Middle frontal gyrus (tissue), 1 donor: ENCODE data around the gene ANKRD2.

Experiments
- DNase-seq: peaks from one replicate; pipeline ENCODE4 v3.0.0-alpha.2; 2015; ENCODE audit warnings: low spot score; ENCODE audit errors: extremely low spot score

The ANKRD2 gene

DNA sequence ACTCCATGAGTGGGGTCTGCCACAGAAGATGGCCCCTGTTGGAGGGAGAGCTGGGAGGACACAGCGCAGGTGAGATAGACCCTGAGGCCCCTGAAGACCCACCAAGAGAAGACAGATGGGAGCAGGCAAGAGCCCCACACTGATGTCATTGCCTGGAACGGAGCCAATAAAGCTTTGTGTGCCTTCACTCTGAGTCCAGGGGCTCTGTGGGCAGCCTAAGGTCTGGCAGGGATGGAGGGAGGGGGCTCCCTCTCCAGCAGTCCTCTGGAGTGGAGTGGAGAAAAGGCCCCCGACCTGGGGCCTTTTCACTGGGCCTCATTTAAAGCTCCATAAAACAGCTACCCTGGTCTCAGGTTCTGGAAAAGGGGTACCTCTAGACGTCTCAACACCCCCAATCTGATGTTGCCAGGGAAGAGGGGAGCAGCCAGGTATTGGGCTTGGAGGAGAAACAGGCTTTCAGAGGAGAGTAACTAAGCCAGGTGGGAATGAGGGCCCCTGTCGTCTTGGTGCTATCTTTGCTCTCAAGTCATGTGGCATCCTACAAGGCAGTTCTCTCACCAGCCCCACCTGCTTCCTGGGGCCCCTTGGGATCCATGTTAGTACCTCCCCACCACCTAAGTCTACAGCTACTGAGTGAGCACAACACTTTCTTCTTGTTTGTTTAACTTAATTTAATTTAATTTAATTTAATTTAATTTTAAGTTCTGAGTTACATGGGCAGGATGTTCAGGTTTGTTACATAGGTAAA, 18.3 kb downstream of the ANKRD2 start:
- no peak for DNase-seq

DNA sequence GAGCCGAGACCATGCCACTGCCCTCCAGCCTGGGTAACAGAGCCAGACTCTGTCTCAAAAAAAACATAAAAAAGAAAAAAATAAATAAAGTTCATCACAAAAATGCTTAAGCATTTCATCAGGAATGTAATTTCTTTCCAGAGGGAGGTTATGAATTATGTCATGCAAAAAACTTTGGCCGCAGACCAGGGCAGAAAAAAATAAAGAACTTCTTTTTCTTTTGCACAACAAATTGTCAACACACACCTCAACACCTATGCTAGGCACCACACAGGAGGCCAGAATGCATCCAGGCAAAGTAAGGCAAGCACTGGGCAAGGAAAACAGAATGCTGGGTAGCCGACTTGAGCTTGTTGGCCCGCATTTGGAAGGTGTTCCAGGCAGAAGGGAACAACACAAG, 20.8 kb downstream of the ANKRD2 start:
- DNase-seq, result no peak

DNA sequence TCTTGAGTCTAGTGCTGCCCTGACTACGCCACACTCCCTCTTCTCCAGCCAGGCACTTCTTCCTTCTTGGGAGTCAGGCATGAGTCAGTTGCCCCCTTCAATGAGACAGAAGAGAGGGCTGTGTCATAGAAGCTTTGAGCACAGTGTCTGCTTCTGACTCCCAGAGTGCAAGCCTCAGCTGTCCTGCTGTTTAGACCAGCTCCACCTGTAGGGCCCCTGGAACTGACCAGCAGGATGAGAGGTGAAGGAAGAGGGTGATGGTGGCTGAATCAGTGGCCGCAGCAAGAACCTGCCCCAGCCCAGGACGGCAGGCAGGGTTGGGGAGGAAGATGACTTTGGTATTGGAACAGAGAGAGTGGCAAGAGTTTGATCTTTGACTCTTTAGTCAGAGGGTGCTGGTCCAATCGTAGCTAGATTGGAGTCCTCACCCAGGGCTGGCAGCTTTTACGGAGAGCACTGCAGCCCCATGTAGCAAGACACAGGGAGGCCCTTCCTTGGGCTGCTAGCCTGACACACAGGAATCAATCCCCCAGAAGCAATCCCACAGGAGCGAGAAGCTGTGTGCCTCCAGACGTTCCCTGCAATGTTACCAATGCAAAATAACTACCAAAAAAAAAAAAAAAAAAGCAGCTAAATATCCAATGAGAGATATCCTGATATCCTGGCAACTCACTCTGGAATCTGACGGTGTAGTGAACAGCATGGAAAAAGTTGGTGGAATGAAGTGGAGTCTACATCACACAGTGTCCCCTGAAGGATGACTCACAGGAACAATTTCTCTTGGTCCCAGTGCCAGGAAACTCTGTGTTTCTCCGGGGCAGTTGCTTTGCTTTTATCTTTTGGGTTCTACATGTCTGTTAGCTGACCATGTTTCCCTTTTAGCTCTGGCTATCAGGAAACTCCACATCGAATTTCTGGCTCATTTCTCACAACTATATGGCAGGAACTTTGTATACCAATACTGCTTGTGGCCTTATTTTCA, 23.8 kb downstream of the ANKRD2 start:
- DNase-seq, result no peak

DNA sequence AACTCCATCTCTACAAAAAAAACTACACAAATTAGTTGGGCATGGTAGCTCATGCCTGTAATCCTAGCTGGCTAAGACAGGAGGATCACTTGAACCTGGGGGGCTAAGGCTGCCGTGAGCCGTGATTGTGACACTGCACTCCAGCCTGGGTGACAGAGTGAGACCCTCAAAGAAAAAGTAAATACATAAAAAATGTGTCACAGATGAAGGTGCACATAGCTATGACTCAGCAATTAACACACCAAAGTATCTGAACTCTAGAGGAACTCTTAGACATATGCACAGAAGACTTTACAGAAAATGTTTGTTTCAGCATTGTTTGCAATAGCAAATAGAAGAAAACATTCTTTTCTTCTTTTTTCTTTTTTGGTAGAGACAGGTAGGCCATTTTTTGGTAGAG, 25.2 kb downstream of the ANKRD2 start:
- DNase-seq, result no peak

DNA sequence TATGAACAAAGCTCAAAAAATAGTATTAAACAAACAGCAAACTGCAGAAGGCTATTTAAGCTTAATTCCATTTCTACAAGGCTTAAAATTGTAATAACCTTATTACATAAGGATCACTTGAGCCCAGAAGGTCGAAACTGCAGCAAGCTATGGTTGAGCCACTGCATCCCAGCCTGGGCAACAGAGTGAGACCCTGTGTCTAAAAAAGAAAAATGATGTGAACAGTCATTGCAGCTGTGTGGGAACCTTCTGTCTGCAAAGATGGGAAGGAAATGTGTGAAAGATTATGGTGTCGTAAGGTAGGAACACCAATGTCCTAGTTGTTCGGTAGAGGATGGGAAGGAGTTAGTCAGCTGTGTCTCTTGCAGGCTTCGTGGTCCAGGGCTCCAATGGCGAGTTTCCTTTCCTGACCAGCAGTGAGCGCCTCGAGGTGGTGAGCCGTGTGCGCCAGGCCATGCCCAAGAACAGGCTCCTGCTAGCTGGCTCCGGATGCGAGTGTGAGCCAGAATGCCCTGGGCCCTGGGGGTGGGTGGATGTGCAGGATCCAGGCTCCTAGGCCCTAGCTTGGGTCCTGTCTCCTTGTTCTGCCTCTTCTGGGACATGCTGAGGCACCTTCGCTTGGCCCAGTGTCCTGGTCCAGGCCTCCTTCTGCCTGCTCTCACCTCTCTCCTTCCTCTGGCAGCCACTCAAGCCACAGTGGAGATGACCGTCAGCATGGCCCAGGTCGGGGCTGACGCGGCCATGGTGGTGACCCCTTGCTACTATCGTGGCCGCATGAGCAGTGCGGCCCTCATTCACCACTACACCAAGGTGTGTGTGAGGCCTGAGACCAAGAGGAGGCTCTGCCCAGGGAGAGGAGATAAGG, 26.1 kb downstream of the ANKRD2 start:
- DNase-seq, result no peak

DNA sequence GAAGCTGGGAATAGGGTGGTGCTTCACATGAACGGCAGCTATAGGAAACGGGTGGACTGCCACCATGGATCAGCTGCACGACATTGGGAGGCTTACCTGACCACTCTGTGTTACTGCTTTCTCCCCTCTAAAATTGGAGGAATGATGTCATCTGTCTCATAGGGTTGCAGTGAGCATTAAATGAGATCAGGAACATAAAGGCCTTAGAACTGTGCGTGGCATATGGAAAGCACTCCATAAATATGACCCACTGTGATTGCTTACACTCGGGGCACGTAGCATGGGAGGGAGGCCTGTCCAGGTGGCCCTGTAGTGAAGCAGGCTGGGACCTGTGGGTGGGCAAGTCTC, 26.7 kb downstream of the ANKRD2 start:
- DNase-seq, result no peak

DNA sequence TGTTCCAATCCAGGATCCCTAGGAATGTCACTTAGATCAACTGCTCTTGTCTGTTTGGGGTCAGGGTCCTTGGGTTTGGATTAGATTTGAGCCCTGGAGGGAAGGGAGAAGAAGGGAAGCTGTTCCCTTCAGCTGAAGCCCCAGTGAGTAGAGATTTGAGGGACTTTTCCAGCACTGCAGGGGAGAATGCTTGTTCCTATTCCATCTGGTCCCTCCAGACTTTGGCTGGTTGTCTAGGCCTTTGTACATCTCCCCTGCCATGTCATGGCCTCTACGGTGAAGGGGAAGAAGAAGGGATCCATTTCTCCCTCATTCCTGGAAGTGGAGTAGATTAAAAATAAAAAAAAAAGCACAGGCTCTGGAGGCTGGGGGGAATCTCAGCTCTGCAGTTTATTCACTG, 28.0 kb downstream of the ANKRD2 start:
- no peak for DNase-seq

DNA sequence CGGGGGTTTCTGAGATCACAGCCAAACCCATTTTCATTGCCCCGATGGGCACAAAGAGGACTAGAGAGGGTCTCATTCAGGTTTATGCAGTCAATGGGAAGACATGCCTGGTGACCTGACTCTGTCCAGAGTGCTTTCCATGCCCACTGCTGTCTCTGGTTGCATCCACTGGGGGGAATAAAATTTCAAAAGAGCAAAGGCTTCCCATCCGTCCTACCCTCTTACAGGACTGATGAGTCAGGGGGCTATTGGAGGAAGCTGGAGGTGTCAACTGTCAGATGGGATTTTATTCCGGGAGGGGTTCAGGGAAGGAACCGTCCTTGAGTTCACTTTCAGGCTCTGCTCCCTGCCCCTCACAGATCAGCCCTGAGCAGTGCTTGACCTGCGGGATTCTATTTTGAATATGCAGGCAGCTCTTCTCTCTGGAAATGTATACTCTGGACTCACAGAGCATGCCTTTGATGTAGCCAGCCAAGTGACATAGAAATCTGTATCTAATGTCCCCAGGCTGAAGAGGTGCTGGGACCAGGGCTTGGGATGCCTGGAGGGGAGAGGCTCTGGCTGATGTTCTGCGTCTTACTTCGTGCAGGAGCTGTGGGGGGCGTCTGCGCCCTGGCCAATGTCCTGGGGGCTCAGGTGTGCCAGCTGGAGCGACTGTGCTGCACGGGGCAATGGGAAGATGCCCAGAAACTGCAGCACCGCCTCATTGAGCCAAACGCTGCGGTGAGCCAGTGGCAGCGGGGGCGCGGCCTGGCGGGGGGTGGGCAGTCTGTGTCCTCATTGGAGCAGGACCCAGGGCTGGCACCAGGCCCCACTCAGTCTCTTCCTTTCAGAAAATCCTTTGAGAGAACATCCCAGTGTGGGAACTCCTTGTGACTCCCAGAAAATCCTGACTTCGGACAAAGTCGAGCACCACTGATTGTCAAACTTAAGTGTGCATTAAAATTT, 29.0 kb downstream of the ANKRD2 start:
- no peak for DNase-seq

DNA sequence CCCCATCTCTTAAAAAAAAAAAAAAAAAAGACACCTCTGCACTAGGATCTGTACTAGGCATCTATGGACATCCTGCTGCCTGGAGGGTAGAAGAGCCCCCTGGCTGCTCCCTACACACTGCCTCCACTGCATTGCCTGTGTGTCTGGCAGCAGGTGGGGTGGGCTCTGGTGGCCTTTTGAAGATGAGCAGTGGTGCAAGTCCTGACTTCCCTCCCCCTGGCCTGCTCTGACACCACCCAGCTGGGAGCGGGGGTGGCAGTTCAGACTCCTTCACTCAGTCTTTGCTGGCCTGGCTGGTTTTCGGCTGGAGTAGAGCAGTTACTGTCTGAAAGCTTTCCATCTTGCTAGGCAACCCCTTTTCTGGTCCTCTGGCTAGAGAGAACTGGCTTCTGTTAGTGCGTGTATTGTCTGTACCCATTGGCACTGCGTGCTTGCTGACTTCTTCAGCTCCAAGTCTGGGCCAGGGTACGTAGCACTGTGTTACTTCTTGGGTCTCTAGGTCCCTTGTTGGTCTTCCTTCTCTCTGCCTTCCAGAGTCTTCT, 34.6 kb downstream of the ANKRD2 start:
- no peak for DNase-seq

DNA sequence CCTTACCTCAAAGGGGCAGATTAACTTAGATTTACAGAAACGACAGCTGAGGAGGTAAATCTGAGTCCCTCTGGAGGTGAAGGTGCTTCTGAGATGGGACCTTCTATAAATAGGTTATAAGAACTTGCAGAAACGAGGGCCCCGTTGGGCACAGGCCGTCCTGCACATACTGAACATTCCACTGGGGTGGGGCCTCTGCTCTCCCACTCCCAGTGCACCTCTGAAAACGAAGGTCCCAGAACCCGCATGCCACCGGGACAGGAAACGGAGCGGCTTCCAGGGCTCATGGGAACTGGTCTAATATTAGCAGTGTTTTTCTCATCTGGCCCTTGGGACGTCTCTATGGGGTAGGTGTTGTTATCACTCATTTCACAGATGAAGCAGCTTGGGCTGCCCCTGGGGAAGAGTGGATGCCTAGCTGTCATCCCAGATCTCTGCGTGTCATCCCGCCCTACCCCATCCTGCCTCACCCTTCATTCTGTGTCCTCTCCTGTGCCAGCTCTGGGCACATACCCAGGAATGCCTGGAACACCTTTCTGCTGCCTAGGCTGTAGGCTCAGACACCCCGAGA, 36.5 kb downstream of the ANKRD2 start:
- DNase-seq, result no peak

DNA sequence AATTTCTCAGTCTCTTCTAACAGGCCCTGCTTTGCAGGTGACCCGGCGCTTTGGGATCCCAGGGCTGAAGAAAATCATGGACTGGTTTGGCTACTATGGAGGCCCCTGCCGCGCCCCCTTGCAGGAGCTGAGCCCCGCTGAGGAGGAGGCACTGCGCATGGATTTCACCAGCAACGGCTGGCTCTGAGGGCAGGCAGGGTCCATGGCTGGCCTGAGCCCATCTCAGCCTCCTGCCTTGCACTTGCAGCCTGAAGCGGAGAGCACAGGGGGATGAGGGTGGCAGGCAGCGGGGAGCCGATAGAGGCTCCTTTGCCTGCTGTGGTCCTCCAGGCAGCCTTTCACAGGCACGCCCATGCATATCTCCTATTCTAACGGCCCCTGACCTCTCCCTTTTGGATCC, 38.9 kb downstream of the ANKRD2 start:
- DNase-seq, result no peak

DNA sequence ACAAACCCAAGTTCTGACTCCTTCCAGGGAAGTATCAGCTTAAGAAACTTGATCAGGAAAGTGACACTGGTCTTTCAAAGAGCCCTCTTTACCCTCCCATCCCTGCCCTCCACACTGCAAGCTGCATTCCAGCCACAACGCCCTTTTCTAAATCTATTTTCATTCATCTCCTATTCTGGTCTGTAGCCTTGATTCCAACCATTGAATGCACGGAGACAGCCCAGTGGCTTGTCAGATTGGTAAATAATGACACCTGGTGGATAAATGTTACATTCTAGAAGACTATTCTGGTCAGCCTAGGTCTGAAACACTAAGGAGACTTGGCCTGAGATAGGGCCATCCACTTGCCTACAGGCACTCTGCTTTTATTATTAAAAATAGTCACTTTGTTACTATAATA, 39.8 kb downstream of the ANKRD2 start:
- DNase-seq, result no peak

DNA sequence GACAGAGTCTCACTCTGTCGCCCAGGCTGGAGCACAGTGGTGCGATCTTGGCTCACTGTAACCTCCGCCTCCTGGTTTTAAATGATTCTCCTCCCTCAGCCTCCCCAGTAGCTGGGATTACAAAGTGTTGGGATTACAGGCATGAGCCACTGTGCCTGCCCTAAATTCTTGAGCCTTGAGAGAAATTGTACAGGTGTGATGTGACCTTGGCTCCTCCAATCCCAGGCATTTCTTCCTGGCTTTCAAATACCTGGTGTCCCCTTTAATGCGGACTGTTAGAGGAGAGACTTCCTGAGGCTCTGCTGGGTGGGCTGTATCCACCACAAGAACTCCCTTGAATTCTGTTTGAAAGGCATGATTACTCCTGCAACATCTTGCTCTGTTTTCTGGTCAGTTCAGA, 45.7 kb downstream of the ANKRD2 start:
- DNase-seq, result no peak

DNA sequence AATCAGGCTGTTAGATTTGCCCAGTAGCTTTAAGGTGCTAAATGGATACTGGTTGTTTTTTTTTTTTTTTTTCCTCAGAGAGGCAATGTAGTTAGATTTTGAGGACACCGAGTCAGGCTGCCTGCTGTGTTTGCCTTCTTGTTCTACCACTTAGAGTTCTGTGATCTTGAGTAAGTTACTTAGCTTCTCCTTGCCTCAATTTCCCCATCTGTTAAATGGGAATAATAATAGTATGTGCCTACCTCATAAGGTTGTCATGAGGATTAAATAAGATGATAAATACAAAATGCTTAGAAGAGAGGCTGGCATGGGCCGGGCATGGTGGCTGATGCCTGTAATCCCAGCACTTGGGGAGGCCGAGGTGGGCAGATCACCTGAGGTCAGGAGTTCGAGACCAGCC, 46.2 kb downstream of the ANKRD2 start:
- DNase-seq, result no peak

DNA sequence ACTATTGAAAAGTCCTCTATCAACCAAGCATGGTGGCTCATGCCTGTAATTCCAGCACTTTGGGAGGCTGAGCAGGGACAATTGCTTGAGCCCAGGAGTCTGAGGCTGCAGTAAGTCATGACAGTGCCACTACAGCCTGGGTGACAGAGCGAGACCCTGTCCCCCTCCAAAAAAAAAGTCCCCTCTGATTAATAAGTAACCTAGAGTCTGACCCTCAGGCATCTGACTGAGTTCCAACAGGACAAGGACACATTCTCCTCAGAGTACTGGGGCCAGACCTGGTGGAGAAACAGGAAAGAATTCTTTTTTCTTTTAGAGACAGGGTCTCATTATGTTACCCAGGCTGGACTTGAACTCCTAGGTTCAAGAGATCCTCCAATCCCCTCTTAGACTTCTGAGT, 50.7 kb downstream of the ANKRD2 start:
- DNase-seq, result no peak

DNA sequence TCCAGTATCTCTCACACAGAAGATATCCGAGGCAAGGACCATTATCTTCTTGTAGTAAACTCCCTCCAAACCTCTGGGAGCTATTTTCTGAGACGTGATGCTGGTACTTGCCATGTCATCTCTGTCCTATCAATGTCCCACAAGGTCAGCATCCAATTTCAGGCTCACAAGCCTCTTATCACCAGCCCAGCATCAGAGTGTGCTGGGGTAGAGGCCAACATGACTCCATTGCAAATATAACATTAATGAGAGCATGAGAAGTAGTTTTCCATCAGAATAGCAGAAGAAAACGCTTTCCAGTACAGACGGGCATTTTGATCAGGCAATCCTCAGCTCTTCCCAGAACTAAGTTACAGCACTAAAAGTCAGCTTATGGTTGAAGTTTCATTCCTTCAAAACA, 55.2 kb downstream of the ANKRD2 start:
- DNase-seq, result no peak

DNA sequence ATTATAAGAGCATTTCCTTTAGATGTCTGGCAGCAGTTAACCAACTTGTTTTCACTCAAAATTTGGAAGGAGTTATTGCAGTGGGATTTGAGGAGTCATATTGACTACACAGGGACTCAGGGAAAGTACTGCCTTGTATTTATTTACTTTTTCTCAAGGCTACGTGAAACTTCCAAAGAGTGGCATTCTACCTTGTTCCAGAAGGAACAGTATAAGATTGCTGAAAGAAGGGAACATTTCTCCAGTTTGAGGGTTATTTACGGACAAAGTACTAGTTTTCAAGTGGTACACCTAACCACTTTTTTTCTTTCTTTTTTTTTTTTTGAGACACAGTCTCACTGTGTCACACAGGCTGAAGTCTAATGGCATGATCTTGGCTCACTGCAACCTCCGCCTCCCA, 55.6 kb downstream of the ANKRD2 start:
- no peak for DNase-seq

DNA sequence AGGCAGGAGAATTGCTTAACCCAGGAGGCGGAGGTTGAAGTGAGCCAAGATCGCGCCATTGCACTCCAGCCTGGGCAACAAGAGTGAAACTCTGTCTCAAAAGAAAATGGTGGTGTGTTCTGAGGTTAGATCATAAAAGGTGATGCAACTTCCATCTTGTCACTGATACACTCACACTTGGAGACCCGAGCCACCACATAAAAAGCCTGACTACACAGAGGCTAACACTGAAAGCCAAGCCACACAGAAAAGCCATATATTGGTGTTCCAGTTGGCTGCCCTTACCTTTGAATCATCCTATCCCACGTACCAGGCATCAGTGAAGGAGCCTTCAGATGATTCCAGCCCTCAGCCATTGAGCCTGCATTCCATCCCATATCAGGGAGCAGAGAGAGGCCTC, 56.7 kb downstream of the ANKRD2 start:
- no peak for DNase-seq

DNA sequence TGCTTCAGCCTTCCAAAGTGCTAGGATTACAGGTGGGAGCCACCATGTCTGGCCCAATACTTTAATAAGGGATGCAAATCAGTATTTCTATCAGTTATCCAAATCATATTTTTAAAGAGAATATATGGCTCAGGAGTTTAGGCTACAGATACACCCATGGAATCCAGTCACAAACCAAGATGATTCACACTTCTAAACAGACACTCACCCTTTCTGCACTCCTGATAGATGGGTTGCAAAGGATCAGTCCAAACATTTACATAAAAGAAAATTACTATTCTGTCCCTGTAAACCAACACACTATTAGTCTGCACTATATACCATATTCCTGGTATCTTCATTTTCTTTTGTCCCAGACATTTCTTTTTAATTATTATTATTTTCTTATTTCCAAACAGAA, 58.5 kb downstream of the ANKRD2 start:
- DNase-seq, result no peak
